NOMO-1 (cell line): ENCODE results near the gene GABRB3.

Source experiments
- DNase-seq, 2 experiments: peaks; one replicate each; lab custom pipeline; 2025; ENCODE audit not compliant: unreplicated experiment in 2 of 2; lab: John Stamatoyannopoulos, UW

Gene GABRB3

GRCh38 chr15:26564361-26564760, 208.5 kb downstream of the GABRB3 start:
- no peak for DNase-seq

GRCh38 chr15:26562336-26562735, 210.5 kb downstream of the GABRB3 start:
- DNase-seq, result no peak

GRCh38 chr15:26561896-26562295, 211.0 kb downstream of the GABRB3 start:
- no peak for DNase-seq

- no peak for DNase-seq
These were observed 211.7 kb downstream of the GABRB3 start for GRCh38 chr15:26561130-26561529.

GRCh38 chr15:26555898-26556297, 217.0 kb downstream of the GABRB3 start:
- DNase-seq, result no peak

GRCh38 chr15:26551473-26551872, 221.4 kb downstream of the GABRB3 start:
- no peak for DNase-seq

- no peak for DNase-seq
These were observed 222.0 kb downstream of the GABRB3 start for GRCh38 chr15:26550880-26551279.

GRCh38 chr15:26537663-26538062, 235.2 kb downstream of the GABRB3 start:
- DNase-seq, result no peak

GRCh38 chr15:26531489-26531888, 241.4 kb downstream of the GABRB3 start:
- DNase-seq, result no peak

- DNase-seq, result no peak
These were observed 247.8 kb downstream of the GABRB3 start for GRCh38 chr15:26525096-26525495.

- DNase-seq, result no peak
These were observed 251.1 kb downstream of the GABRB3 start for GRCh38 chr15:26521691-26522198.

GRCh38 chr15:26521130-26521529, 251.7 kb downstream of the GABRB3 start:
- no peak for DNase-seq

- DNase-seq, result no peak
These were observed 254.0 kb downstream of the GABRB3 start for GRCh38 chr15:26518885-26519284.

GRCh38 chr15:26516102-26516980, 256.5 kb downstream of the GABRB3 start:
- no peak for DNase-seq

- DNase-seq, result no peak
These were observed 268.9 kb downstream of the GABRB3 start for GRCh38 chr15:26504009-26504408.
